ENCODE results near the gene ACIN1. TPM values are rescaled to one million over a fixed set of nuclear protein-coding genes. Genes with fewer than 3 reads are reported as not detected.

Gene ACIN1
- total and polyA plus RNA-seq, 7 donors, result 45.2 to 83.2 (median 75.3) TPM

DNA sequence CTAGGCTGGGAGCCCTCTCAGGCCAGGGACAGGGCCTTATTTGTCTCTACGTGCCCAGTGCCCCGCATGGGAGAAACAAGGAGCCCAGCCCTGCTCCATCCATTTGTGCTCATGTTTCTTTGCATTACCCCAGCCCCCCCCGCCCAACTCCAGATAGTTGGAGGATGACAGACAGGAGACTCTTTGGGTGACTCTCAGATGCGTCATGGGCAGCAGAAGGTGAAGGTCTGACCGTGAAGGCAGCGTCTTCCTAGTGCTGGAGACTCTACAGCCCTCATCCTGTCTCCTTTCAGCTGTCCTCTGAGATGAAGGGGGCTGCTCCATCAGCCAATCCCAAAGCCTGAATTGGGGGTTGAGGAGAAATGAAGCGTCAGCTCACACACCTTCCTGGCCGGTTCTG is 53.2 kb downstream of the ACIN1 start:
- H3K27me3 ChIP-seq (ENCODE audit: insufficient read depth in 3 of 3, low read length in 2 of 3), result no peaks in the 10 kb centered on the region
- intact Hi-C loops (cut with DNase I), result no loop called here
- 77 to 86% (median 79%) methylated on average over 8 of the region's 8 CpGs for WGBS, 3 donors
- H3K27ac ChIP-seq, result no peak overlapping the region
- TF ChIP-seq CTCF (IDR thresholded peaks at IDR 0.05), result no peak
- DNase-seq, result no peak
- H3K4me1 ChIP-seq, result no peaks in the 10 kb centered on the region
- no peaks in the 10 kb centered on the region for H3K36me3 ChIP-seq (ENCODE audit: insufficient read depth in 1 of 2, low read depth in 1 of 2)
- ATAC-seq, result no peak
- no peak overlapping the region for H3K4me3 ChIP-seq
- H3K9me3 ChIP-seq, result no peaks in the 10 kb centered on the region

DNA sequence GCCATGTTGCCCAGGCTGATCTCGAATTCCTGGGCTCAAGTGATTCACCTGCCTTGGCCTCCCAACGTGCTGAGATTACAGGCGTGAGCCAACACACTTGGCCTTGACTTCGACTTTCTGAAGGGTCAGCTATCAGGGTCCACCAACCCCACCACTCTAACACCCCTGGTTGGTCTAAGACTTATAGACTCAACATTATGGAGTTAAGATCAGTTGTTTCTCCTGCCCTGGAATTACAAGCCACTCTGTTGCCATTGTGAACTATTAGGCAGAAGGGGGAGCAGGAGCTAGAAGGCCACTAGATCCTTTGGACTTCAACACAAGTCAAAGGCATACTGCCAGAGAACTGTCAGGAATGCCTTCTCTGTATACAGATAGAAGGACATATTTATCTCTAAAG is 54.8 kb downstream of the ACIN1 start:
- Histone ChIP-seq H3K36me3 (ENCODE audit: insufficient read depth in 1 of 2, low read depth in 1 of 2) (no peaks in the 10 kb centered on the region), H3K4me3 (no peak overlapping the region), H3K27me3 (ENCODE audit: insufficient read depth in 3 of 3, low read length in 2 of 3) (no peaks in the 10 kb centered on the region), H3K27ac (no peak overlapping the region), H3K9me3 (no peaks in the 10 kb centered on the region), H3K4me1 (peaks cover 4% of the 10 kb centered on the region)
- no peak for TF ChIP-seq CTCF (IDR thresholded peaks at IDR 0.05)
- DNase-seq (no peak), ATAC-seq (no peak)
- intact Hi-C loops (cut with DNase I), result no loop called here
- WGBS, 3 donors, result 84 to 93% (median 90%) methylated on average over 4 of the region's 4 CpGs

GRCh38 chr14:23035303-23036144 is 59.4 kb downstream of the ACIN1 start:
- intact Hi-C loops (cut with DNase I), result loop anchor here in 1 of 2 donors (2.0 kb wide), 1 partner anchor 27 kb away; no protein-coding TSS in a partner anchor
- H3K4me1 ChIP-seq, result peaks cover 23% of the 10 kb centered on the region
- peaks cover 5 to 29% of the 10 kb centered on the region in 2 donors for H3K36me3 ChIP-seq (ENCODE audit: insufficient read depth in 1 of 2, low read depth in 1 of 2)
- peak overlapping the region; percentile 93 for H3K27ac ChIP-seq
- no peak for ATAC-seq
- no peaks in the 10 kb centered on the region for H3K9me3 ChIP-seq
- no peak for DNase-seq
- H3K4me3 ChIP-seq, result peak overlapping the region; percentile 88
- H3K27me3 ChIP-seq (ENCODE audit: insufficient read depth in 3 of 3, low read length in 2 of 3), result no peaks in the 10 kb centered on the region
- TF ChIP-seq CTCF (IDR thresholded peaks at IDR 0.05), result no peak
- 54 to 57% (median 56%) methylated on average over 14 of the region's 14 CpGs for WGBS, 3 donors

GRCh38 chr14:23034498-23035302 is 60.2 kb downstream of the ACIN1 start, which contains the start of gene PSMB5:
Gene PSMB5 (minus strand): TSS chr14:23034900. CDS start chr14:23034881, 19 bp downstream.
- peak within 1 kb of the TSS; percentile 88 for H3K4me3 ChIP-seq
- WGBS, 3 donors, result 0 to 1% (median 1%) methylated on average over 34 to 36 of the region's 36 CpGs
- peaks cover 5 to 37% of the 10 kb centered on the region in 2 donors for H3K36me3 ChIP-seq (ENCODE audit: insufficient read depth in 1 of 2, low read depth in 1 of 2)
- H3K9me3 ChIP-seq, result no peaks in the 10 kb centered on the region
- intact Hi-C loops (cut with DNase I), result loop anchor here in 1 of 2 donors (2.0 kb wide), 1 partner anchor 26 kb away; no protein-coding TSS in a partner anchor
- DNase-seq, result peak; percentile 89 to 94
- H3K27me3 ChIP-seq (ENCODE audit: insufficient read depth in 3 of 3, low read length in 2 of 3), result no peaks in the 10 kb centered on the region
- H3K4me1 ChIP-seq, result peaks cover 23% of the 10 kb centered on the region
- TF ChIP-seq CTCF (IDR thresholded peaks at IDR 0.05), result no peak
- ATAC-seq, result peak; percentile 97
- peak within 1 kb of the TSS; percentile 93 for H3K27ac ChIP-seq
